HG03469 (cell line): Measurements from ENCODE around the gene INAVA.

ENCODE experiments used
- ATAC-seq: cut with Tn5 transposase; IDR thresholded peaks from one replicate; pipeline ENCODE4 v1.9.1; 2021; ENCODE audit warnings: mild to moderate bottlenecking, moderate library complexity, moderate number of reproducible peaks; ENCODE audit not compliant: unreplicated experiment

Gene INAVA

DNA sequence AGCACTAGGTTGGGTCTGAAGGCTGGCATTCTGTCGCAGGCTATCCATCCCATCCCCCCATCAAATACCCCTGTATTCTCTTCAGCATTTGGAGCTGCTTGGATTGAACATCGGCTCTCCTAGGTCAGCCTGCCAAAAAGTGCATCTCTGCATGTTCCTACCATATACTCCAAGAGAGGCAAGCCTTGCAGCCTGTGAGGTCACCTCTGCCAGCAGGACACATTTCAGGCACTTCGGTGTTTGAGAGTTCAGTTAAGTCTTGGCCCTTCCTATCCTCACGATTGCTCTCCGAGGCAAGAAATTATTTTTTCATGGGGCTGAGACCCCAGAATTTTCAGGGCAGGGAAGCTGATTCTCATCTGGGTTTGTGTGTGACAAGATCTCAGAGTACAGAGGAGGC, 19.3 kb upstream of the INAVA start:
- no peak for ATAC-seq

DNA sequence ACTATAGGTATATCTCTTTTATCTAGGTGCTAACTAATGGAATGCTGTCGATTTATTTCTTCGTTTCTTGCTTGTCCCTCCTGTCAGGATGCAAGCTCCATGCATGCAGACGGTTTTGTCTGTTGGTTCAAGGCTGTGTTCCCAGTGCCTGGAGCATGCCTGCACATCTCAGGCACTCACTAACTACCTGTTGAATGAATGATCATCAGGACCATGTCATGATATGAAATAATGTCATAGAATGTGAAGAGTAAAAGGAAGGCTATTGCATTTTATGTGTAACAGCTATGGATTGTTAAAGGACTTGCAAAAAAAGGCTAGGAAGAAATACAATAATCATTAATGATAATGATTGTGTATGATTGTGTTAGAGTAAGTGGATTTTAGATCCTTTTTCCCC, 17.7 kb upstream of the INAVA start:
- ATAC-seq, result no peak

DNA sequence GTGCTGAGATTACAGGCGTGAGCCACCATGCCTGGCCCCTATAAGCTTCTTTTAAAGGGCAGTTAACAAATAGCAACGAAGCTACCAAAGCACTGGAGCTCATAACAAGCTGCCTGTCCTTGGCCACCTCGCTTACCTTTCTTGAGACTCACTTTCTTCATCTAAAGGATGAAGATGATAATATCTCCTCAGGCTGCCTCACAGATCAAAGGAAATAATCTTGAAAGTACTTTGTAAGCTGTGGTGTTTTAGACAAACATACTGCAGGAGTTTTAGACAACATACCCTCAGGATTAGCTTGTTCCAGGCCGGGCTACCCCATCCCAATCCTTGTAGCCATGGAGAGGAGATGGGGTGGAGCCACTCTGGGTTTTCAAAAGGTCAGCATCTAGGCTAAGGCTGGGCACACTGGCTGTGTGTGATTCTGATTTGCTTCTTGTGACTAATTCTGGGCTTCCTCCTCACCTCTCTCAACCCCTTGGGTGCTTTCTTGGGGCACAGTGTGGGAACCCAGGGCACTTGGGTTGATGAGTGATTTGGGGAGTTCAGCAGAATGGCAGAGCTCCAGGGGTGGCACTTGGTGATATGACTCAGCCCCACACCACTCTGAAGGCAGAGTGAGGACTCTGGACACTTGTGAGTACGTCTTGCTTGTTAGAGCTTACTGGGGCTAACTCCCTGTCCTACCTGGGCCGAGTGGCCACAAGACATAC, 16.7 kb upstream of the INAVA start:
- ATAC-seq, result peak; percentile 55

DNA sequence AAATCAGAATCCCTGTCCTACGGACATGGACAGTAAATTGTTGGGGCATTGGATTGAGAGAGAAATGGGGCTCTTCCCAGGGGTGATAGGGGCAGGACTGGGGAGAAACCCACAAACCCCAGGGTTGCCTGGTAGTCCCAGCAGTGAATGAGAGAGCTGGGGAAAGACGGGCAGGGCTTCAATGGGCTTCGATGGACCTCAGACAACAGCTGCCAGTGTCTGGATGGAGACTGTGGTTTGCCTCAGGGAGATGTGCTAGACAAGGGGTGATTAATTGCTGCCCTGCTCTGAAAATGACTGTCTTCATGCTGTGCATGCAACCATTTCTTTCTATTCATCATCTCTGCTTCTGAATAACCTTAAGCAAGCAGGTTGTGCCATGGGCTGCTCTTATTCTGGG, 14.5 kb upstream of the INAVA start:
- peak; percentile 56 for ATAC-seq

DNA sequence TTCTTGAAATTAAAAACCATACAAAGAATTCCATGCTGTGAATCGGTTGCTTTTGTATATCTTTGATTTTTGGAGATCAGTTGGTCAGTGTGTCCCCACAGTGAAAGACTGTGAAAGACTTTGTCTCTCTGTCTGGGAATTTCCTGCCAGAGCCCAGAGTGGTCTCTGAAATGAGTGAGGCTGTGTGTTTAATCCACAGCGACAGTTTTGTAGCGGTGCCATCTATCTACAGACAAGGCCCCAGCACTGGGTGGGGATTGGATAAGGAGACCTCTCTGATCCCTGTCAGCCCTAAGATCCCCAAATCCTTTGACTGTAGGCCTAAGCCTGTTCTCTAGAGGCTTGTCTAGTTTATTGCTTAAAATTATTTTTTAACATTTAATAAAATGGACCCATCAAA, 11.6 kb upstream of the INAVA start:
- ATAC-seq, result no peak

DNA sequence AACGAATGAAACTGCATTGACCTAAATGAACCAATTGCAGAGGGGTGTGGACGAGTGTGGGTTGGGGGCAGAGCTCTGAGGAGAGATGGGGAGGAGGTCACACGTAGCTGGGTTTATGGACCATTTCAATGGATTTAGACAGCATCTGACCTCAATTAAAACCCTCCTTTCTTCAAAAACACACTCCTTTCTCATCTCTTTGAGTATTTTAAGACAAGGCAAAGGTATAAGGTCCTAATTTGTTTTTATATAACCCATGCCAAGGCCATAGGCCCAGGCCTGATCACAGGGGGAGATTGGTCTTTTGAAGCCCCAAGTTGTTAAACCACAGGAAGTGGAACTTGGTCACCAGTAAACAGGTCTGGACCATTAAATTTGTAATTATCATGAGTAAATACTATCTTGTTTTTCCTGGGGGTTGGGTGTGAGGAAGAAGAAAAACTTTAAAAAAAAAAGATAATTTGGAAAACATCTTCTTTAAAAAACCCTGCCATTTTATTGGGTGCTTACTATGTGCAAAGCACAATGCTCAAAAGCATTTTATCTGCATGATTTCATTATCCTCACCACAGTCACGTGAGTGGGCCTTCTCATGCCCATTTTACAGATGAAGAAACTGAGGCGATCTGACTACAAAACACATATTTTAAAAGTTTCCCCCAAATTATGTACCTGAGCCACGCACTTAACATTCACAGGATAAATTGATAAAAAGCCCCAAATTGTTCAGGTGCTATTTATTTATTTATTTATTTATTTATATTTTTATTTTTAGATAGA, 8.9 kb upstream of the INAVA start:
- no peak for ATAC-seq

DNA sequence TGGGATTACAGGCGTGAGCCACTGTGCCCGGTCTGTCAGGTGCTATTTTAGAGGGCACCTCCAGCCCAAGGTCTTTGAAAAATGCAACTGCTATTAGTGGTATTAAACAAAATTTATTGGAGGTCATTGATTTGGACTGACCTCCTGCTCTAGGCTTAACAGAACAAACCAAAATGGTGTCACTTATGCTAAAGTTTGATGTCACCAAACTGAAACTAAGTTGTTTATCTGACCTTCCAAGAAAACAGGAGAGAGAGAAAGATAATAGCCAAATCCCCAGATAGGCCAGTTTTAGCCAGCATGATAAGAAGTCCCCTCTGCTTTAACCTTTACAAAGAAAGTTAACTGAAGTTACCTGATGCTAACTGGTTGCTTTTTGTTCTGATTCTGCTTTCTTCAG, 8.1 kb upstream of the INAVA start:
- no peak for ATAC-seq

DNA sequence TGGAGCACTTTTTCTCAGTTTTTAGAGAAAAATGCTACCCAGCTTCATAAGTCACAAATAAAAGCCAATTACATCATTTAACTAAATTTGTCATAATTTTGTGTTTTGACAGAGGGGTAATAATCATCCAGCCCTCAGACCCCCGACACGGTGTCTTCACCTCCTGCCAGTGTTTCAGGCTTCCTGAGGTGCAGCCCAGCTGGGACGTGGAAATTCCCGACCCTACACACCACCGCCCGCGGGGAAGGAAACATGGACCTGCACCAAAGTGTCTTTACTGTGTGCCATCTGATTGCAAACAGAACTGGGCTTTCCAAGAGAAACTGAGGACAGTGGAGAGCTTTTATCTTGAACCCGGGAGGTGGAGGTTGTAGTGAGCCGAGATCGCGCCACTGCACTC, 7.7 kb upstream of the INAVA start:
- ATAC-seq, result no peak

DNA sequence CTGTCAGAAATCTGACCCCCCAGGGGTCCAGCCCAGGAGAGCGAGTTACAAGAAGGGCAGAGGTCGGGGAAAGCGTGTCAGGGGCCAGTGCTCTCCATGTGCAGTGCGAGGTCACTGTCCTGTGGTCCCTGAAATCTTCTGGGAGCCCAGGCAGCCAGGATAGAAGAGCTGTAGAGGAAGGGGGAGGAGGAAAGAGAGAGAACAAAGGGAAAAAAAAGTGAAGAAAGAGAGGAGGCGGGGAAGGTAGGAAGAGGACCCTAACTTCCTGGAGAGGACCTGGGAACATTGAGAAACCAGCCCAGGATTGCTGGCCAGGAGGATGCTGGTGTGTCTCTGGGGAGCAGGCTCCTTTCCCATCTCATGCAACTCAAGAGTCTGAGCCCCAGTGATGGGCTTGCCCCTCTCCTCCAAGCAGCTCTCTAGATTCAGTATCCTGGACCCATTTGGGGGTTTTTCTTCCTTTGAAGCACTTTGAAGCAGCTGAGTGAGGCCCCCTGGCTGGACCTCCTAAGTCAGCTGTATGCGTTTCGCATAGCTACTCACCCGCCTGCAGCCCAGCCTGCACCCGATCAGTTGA, 6.8 kb upstream of the INAVA start:
- ATAC-seq, result no peak

DNA sequence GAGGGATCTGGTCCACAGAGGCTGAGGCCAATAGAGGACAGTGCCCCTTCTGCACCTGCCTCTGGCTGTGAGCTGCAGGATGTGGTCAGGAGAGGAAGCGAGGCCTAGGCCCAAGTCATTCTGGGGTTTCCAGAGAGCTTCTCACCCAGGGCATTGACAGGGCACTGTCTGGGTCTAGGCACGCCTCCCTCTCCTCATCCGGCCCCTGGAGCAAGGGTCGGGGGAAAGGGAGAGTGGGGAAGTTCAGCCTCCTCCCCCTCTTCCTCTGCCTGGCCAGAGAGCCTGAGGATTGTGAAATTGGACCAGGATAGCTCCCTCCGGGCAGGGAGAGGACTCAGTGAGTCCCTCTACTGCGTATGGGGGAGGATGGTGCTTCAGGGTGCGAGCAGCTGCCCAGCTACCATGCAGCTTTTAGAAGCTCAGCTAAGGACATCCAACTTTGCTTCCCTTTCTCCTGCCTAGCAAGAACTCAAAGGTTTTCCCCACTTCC, 6.3 kb upstream of the INAVA start:
- peak; percentile 88 for ATAC-seq

DNA sequence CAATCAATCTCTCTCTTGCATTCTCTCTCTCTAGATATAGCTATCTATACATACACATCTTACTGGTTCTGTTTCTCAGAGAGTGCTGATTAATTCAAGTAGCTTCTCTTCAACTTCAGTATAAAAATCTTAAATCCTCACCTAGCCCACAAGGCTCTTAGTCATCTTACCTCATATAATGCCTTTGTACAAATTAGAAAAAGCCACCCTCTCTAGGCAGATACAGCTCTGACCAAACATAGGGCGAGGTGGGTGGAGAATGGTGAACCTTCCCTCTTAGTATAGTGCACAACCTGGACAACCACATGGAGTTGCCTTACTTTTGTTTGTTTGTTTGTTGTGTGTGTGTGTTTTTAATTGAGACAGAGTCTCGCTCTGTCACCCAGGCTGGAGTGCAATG, 5.1 kb upstream of the INAVA start:
- ATAC-seq, result no peak

DNA sequence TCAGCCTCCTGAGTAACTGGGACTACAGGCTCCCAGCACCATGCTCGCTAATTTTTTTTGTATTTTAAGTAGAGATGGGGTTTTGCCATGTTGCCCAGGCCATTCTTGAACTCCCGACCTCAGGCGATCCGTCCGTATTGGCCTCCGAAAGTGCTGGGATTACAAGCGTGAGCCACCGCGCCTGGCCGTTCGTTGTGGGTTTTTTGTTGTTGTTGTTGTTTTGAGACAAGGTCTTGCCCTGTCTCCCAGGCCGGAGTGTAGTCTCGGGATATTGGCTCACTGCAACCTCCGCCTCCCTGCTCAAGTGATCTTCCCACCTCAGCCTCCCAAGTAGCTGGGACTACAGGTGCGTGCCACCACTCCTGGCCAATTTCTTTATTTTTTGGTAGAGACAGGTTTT, 4.7 kb upstream of the INAVA start:
- ATAC-seq, result no peak

DNA sequence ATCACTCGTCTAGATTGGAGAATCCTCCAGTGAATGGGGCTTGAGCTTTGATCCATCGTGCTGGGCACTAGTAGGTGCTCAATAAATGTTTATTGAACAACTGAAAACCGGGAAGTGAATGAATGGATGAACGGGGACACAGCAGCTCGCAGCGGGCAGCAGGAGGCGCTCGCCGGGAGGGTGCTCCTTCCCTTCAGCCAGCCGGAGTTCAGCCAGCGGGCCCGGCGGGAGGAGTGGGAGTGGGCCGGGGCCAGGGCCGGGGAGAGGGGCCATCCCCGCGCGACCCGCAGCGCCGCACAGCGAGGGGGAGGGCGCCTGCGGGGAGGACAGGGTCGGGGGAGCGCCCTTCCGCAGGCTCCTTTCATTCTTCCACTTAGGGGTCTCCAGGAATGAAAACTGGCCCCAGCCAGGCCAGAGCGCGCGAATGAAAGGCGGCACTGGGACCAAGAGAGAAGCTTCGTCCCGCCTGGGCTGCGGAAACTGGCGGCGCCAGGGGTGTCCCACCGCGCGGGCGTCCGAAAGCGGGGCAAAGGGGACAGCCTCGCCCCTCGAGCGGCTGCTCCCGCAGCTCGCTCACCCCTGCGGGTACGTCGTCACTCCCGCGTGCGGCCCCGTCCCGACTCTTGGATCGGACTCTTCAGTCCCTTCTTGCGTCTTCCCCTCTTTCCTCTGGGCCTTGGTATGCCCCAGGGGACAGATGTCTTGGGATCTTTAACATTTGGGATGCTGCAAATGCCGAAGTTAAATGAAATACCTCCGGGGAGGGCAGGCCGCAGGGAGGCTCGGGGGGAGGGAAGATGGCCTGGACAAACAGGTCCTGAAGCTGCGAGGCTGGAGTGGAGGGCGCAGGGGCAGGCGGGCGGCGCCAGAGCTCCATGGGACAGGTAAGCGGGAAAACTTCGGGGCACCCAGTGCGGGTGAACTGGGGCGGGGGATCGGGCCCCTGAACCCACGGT, 3.6 kb upstream of the INAVA start:
- ATAC-seq, result no peak

DNA sequence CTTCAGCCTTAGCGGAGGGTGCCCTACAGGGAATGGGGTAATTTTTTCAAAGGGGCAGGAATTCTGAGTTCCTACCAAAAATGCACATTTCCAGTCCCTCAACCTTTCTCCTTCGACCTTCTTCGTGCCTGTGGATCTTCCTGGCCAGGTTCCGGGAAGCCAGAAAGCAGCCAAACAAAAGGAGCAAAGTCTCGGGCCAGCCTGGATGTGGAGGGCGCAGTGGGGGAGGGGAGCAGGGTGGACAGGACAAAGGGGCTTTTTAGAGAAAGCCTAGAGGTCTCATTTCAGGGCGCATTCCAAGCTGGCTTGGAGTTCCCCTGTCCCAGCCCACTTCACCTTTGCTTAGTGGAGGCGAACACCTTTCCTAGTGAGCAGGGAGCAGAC, 2.9 kb upstream of the INAVA start:
- ATAC-seq, result no peak

DNA sequence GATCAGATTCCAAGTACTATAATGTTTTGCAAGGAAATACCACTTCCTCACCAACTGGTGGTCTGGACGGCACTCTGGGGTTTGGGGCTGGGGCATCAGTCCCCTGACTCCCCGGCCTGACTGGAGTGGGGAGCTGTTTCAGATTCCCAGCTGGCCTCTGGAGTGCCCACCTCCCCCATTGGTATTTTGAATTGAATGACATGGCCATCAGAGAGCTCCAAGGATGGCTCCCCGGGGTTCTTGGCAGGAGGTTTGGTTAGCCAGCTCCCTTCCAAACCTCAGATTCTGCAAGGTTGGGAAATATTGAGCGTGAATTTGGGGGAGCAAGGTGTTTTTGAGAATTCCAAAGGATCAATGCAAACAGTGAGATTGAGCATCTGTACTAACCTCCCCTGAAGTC, 2.2 kb upstream of the INAVA start:
- no peak for ATAC-seq

DNA sequence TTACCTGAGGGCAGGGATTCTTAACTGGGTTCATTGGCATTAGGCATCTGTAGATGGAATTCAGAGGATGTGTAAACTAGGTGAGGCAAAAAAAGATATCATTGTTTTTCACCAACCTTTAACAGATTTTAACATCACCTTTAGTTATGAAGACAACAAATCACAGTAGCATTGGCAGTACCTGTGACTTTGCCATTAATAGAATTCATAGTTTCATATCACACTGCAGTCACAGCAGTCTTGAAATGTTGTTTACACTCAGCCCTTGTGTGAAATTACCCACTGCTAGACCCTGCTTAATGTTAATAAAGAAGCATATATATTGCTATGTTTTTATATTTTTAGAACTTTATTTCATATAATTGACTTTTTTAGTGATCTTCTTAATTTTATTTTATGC, 1.7 kb upstream of the INAVA start:
- no peak for ATAC-seq

DNA sequence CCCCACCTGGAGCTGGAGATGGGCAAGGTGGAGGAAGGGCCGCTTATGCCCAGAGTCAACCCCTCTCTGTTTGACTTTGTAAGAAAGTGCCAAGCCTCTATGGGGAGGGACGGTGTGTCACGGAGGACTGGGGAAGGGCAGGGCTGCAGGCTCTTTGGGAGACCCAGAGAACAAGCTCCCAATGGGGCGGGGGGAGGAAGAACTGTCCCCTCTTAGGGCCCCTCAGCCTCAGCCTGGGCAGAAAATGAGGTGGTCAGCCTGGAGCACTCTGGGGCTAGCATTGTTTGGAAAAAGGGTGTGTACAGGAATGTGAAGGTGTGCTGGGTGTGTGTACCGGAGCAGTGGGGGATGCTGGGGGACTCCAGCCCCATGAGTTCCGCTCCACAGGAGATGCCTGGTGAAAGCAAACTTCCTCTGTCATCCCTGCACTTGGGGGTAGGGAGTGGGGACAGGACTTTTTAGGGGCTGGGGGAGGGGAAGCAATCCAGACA, 1.2 kb upstream of the INAVA start:
- no peak for ATAC-seq

DNA sequence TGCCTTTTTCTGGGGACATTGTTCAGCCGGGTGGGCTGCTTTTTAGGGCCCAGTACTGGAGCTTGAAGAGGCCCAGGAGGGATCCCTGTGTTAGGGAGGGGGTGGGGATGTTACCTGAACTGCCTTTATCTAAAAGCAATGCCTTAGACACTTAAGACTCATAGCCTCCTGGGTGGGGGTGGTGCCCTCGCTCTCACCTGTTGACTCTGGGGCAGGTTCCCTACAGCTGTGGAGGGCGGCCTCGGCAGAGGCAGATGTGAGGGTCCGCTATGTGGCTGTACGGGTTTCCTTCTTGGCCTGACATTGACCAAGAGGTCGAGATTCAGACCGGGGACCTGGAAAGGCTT, 716 bp downstream of the INAVA start:
- no peak for ATAC-seq

DNA sequence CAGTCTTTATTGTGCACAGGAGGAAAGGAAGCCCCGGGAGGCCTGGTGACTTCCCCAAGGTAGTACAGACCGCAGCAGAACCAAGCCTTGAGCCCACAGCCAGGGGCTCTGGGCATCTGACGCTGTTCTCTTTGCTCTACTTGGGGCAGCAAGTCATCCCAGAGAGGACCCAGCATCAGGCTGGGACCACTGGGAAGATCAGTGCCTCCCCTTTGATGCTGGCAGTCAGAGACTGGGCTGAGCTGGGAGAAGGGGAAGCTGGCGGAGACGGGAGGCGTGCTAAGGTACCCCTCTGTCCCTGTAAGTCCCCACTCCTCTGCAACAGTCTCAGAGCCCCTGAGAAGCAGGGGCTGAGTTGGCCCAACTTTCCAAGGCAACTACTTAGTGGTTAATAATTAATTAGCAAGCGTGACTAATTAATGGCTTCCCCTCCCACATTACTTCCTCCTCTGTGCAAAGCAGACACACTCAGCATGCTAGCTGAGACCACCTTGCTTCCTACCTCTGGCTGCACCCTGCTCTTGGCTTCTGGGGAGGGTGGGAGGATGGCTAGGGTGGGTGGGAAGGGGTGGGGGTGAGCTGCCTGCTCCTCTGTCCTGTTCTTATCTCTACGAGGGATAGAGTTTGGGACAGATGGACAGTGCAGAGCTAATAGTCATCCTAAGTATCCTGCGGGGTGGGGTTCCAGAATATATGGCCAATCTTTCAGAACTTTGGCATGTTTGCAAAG, 1.3 kb downstream of the INAVA start:
- no peak for ATAC-seq

DNA sequence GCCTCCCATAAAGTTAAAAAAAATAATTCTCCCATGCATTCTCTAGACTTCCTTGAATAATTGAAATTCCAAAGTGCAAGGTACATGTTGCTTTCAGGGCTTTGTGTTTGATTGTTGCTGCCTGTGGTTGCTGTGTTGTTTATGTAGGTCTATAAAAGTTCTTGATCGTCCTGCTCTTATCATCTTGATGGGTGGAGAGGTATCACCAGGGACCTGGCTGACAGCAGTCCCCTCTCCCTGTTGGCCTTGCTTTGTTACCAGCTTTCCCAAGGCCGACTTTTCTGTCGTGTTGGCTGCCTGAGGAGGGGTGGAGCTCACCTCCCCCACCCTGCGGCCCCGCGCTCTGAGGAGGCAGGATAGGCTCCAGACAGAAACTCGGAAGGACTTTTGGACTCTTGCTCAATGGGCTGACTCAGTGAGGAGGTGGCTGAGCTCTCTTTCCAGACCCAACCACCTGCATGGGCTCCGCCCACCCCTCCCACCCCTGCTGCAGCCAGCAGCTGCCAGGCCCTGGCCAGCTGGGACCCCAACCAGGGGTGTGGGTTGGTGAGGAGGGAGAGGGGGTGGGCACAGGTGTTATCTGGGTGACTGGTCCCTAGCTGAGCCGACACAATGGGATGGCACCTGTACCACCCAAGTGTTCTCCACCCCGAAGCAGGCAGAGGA, 2.0 kb downstream of the INAVA start:
- ATAC-seq, result no peak
